DND-41 (cell line): ENCODE data around the gene EPB41L2.

Source experiments
- ATAC-seq: fragments of 200-7000 bp; cut with Tn5 transposase; 3 replicates; pipeline ENCODE4 v1.9.1; 2021; ENCODE audit warnings: low read depth; ENCODE audit not compliant: insufficient read depth
- DNase-seq: peaks from one replicate; pipeline ENCODE4 v3.0.0-alpha.2; 2020
- H2AFZ ChIP-seq: 2 replicates; pipeline ENCODE4 v1.6.0; 2012; ENCODE audit warnings: low read depth, low read length
- H3K27ac ChIP-seq: 2 replicates; pipeline ENCODE4 v1.5.1; 2012; ENCODE audit warnings: low read length, inconsistent platforms
- H3K27me3 ChIP-seq: fragments of 200-600 bp; sonication (generic); 2 replicates; pipeline ENCODE4 v1.6.0; 2012; ENCODE audit warnings: low read length, mild to moderate bottlenecking, inconsistent platforms; ENCODE audit not compliant: insufficient read depth, poor library complexity
- H3K36me3 ChIP-seq: 2 replicates; pipeline ENCODE4 v1.5.1; 2012; ENCODE audit warnings: low read length, inconsistent platforms; ENCODE audit not compliant: insufficient read depth
- H3K4me1 ChIP-seq: 2 replicates; pipeline ENCODE4 v1.5.1; 2012; ENCODE audit warnings: mild to moderate bottlenecking, low read length; ENCODE audit not compliant: insufficient read depth
- H3K4me2 ChIP-seq: 2 replicates; pipeline ENCODE4 v1.6.0; 2012; ENCODE audit warnings: mild to moderate bottlenecking, moderate library complexity, low read length, inconsistent platforms; ENCODE audit not compliant: insufficient read depth
- H3K4me3 ChIP-seq, 2 experiments: fragments of 200-600 bp in 1 of 2; shearing (Covaris generic) in 1 of 2; 2 replicates each; pipeline ENCODE4 v1.5.1; 2012 to 2016; ENCODE audit warnings: inconsistent platforms in 2 of 2, low read length in 2 of 2, mild to moderate bottlenecking in 2 of 2, low read depth in 1 of 2, moderate library complexity in 1 of 2
- H3K79me2 ChIP-seq: 2 replicates; pipeline ENCODE4 v1.6.0; 2012; ENCODE audit warnings: low read length, inconsistent platforms; ENCODE audit not compliant: insufficient read depth
- H3K9ac ChIP-seq: 2 replicates; pipeline ENCODE4 v1.6.0; 2012; ENCODE audit warnings: low read depth, mild to moderate bottlenecking, inconsistent platforms, low read length, moderate library complexity
- H3K9me3 ChIP-seq: 2 replicates; pipeline ENCODE4 v1.5.1; 2012; ENCODE audit warnings: low read length, moderate library complexity, mild to moderate bottlenecking, inconsistent platforms; ENCODE audit not compliant: insufficient read depth, severe bottlenecking
- H4K20me1 ChIP-seq: 2 replicates; pipeline ENCODE4 v1.6.0; 2012; ENCODE audit warnings: low read length; ENCODE audit not compliant: insufficient read depth
- EZH2 ChIP-seq: IDR thresholded peaks from 3 replicates; pipeline ENCODE4 v1.6.1; 2012; ENCODE audit warnings: borderline replicate concordance, low read depth, mild to moderate bottlenecking, moderate library complexity, low read length, inconsistent platforms; ENCODE audit not compliant: severe bottlenecking
- TF ChIP-seq, protein P1 (sequence below): IDR thresholded peaks from 2 replicates; pipeline ENCODE4 v1.5.1; 2012; ENCODE audit warnings: borderline replicate concordance, low read length, moderate library complexity, mild to moderate bottlenecking; ENCODE audit not compliant: poor library complexity, severe bottlenecking; ENCODE audit errors: extremely low read depth

The EPB41L2 gene

DNA sequence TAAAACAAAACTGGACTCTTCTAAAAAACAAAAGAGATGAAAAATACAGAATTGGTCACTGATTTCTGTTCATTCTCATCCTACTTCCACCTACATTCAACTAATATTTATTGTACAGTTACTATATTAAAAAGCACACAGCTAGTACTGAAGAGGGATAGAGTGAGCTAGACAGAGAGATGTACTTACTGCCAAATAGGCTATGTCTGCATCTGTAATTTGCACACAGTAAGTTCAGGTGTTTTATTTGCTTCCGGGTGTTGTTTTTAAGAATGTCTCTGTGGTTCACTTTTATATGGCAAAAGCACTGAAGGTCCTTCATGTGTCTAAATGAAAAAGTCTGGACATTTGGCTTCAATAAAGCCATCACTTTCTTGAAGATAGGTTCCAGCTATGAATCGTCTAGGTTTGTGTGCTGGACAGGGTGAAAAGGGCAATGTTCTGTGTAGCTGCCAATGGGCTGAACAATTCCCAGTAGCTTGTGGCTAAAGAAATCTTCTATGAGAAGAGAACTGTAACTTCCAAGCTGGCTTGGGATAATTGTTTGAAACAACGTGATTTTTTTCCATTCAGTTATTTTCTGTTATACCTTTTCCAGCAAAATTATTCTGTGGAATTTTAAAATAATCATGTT, 47.3 kb downstream of the EPB41L2 start:
- ATAC-seq (no peak), DNase-seq (no peak)
- TF ChIP-seq EZH2: no peak
- TF ChIP-seq, protein P1, sequence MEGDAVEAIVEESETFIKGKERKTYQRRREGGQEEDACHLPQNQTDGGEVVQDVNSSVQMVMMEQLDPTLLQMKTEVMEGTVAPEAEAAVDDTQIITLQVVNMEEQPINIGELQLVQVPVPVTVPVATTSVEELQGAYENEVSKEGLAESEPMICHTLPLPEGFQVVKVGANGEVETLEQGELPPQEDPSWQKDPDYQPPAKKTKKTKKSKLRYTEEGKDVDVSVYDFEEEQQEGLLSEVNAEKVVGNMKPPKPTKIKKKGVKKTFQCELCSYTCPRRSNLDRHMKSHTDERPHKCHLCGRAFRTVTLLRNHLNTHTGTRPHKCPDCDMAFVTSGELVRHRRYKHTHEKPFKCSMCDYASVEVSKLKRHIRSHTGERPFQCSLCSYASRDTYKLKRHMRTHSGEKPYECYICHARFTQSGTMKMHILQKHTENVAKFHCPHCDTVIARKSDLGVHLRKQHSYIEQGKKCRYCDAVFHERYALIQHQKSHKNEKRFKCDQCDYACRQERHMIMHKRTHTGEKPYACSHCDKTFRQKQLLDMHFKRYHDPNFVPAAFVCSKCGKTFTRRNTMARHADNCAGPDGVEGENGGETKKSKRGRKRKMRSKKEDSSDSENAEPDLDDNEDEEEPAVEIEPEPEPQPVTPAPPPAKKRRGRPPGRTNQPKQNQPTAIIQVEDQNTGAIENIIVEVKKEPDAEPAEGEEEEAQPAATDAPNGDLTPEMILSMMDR: no peak
- H3K9ac ChIP-seq: no peak overlapping the region
- no peaks in the 10 kb centered on the region for H3K9me3 ChIP-seq
- H3K4me1 ChIP-seq: peaks cover 21% of the 10 kb centered on the region
- no peak overlapping the region for H3K27ac ChIP-seq
- H3K4me2 ChIP-seq: no peak overlapping the region
- H4K20me1 ChIP-seq: peaks cover 12% of the 10 kb centered on the region; the same call in 1 of the 2 replicates
- H3K27me3 ChIP-seq: no peaks in the 10 kb centered on the region
- H3K79me2 ChIP-seq: peaks cover 81% of the 10 kb centered on the region
- H2AFZ ChIP-seq: no peak overlapping the region
- H3K36me3 ChIP-seq: no peaks in the 10 kb centered on the region
- H3K4me3 ChIP-seq: no peak overlapping the region

DNA sequence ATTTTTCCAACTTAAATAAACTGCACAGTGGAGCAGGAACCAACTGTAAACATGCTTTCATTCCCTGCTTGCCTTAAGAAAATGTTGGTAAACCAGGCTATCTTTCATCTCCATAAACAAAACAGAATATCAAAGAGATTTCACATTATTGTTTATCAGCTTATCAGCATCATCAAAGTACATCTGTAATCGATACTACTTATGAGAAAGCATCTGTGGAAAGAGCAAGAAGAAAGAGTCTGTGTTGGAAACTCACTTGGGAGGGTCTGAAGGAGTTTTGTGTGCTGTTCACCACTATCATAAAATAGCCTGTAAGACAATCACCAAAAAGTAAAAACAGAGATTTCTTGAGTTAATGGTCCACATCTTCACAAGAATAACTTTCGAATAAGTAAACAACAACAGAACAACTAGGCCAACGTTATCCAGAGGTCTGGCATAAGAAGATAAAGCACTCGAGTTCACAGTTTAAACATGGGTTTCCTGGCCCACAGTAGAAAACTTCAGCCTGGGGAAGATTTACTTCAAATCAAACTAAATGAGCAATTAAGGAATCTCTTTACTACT, 47.9 kb downstream of the EPB41L2 start:
- TF ChIP-seq, protein P1: no peak
- TF ChIP-seq EZH2: no peak
- Histone ChIP-seq H3K79me2 (peaks cover 78% of the 10 kb centered on the region), H3K4me2 (no peak overlapping the region), H3K9ac (no peak overlapping the region), H3K27me3 (no peaks in the 10 kb centered on the region), H2AFZ (no peak overlapping the region), H3K27ac (no peak overlapping the region), H3K4me3 (no peak overlapping the region), H3K4me1 (peaks cover 21% of the 10 kb centered on the region), H4K20me1 (peaks cover 9% of the 10 kb centered on the region; the same call in 1 of the 2 replicates), H3K9me3 (no peaks in the 10 kb centered on the region), H3K36me3 (no peaks in the 10 kb centered on the region)
- ATAC-seq: no peak
- DNase-seq: no peak

DNA sequence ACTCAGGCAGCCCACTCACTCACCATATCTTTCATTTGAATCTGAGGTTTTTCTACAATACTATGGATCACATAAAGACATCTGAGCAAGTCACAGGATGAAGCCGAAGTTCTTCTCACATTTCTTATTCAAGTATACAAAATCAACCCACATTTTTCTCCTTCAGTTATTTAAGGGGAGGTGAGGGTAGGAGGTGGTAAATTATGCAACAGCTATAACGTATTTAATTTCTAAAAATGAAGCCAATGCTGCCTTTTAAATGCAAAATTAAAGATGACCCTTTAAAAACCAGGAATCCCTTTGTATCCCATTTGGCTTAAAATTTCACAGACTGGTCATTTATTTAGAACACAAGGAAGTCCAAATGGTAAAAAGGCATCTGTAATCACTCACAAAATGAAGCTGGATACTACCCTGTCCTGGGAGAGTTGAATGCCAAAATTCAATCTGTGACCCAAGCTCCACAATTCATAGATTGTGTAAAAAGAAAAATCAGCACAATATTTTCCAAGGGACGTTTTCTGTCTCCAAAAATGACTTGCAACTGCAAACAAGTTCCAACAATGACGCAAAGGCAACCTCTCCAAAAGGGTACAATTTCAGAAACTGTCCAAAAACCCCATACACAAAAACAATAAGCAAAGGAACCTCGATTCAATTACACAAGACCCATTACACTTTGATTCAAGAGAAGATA, 48.8 kb downstream of the EPB41L2 start:
- H3K27me3 ChIP-seq: no peaks in the 10 kb centered on the region
- H3K9me3 ChIP-seq: no peaks in the 10 kb centered on the region
- DNase-seq (no peak), ATAC-seq (no peak)
- no peaks in the 10 kb centered on the region for H3K36me3 ChIP-seq
- TF ChIP-seq EZH2: no peak
- TF ChIP-seq, protein P1: no peak
- no peak overlapping the region for H3K27ac ChIP-seq
- H3K9ac ChIP-seq: no peak overlapping the region
- peaks cover 9% of the 10 kb centered on the region; the same call in 1 of the 2 replicates for H4K20me1 ChIP-seq
- H2AFZ ChIP-seq: no peak overlapping the region
- no peak overlapping the region for H3K4me3 ChIP-seq
- peaks cover 21% of the 10 kb centered on the region for H3K4me1 ChIP-seq
- H3K79me2 ChIP-seq: peaks cover 84% of the 10 kb centered on the region
- no peak overlapping the region for H3K4me2 ChIP-seq
